Body of pancreas (tissue), 4 donors: ENCODE results near the gene MET.

ENCODE experiments used
- POLR2A ChIP-seq, 3 donors: fragments of 450-650 bp; IDR thresholded peaks; one replicate each; pipeline ENCODE4 v1.6.1; 2016; ENCODE audit warnings: antibody characterized with exemption in 3 of 3, mild to moderate bottlenecking in 2 of 3
- TF ChIP-seq, protein P1 (sequence below), 7 experiments: fragments of 450-650 bp in 4 of 7; fragments of 200-600 bp in 3 of 7; sonication (generic) in 3 of 7; IDR thresholded peaks; one replicate each; pipeline ENCODE4 v1.5.1; 2016 to 2019; ENCODE audit warnings: antibody characterized with exemption in 7 of 7

DNA sequence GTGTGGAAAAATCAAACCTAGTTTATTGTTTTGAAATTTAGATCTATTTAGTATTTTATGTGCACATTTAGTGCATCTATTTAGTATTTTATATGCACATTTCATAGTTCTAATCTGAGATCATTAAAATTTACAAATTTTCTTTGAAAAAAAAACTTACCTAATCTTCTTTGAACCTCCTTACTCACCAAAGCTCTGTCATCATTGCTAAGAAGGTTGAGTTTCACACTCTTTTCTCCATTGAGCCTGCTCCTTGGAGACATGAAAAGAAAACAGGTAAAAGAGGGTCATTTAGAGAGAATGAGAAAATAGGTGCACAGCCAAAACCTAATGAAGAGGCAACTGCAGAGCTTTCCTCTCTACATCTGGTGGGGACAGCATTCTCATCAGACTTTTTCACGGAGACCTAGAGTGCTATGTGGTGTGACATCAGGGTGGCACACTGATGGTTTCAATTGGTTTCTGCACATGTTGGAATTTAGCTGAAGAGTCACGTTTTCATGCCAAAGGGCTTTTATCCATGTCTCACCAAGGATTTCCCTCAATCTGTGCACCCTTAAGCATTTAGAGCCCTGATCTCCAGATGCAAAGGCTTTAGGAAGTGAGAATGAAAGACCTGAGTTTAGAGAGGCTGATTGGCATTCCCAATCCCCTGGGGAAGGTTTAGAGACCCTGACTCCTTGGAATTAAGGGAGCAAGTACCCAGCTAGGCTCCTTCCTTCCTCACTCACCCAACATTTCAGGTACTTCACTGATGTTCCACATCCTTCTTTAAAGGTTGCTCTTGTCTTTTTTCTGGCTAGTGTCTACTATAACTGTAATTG is 101.1 kb downstream of the MET start:
- TF ChIP-seq, protein P1, sequence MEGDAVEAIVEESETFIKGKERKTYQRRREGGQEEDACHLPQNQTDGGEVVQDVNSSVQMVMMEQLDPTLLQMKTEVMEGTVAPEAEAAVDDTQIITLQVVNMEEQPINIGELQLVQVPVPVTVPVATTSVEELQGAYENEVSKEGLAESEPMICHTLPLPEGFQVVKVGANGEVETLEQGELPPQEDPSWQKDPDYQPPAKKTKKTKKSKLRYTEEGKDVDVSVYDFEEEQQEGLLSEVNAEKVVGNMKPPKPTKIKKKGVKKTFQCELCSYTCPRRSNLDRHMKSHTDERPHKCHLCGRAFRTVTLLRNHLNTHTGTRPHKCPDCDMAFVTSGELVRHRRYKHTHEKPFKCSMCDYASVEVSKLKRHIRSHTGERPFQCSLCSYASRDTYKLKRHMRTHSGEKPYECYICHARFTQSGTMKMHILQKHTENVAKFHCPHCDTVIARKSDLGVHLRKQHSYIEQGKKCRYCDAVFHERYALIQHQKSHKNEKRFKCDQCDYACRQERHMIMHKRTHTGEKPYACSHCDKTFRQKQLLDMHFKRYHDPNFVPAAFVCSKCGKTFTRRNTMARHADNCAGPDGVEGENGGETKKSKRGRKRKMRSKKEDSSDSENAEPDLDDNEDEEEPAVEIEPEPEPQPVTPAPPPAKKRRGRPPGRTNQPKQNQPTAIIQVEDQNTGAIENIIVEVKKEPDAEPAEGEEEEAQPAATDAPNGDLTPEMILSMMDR (IDR thresholded peaks at IDR 0.05): no peak
- TF ChIP-seq POLR2A (IDR thresholded peaks at IDR 0.05): no peak
